ENCODE measurements around the gene ZNF732. TPM values are rescaled to one million over a fixed set of nuclear protein-coding genes. Genes with fewer than 3 reads are reported as not detected.

ZNF732 gene
- total RNA-seq, 1 donor from 2014 or later = 0.23 TPM

GRCh38 chr4:336893-337142, 31.5 kb upstream of the ZNF732 start:
- no peak for DNase-seq
- ATAC-seq = no peak

GRCh38 chr4:336099-336892, 31.0 kb upstream of the ZNF732 start:
- peak overlapping the region; percentile 98 for H3K4me3 ChIP-seq
- H3K27ac ChIP-seq = peak overlapping the region; percentile 94
- H3K4me1 ChIP-seq = peaks cover 11% of the 10 kb centered on the region
- no peak for TF ChIP-seq CTCF (IDR thresholded peaks at IDR 0.05)
- H3K36me3 ChIP-seq = no peaks in the 10 kb centered on the region
- H3K27me3 ChIP-seq = no peaks in the 10 kb centered on the region
- intact Hi-C loops (cut with DNase I) = no loop called here
- DNase-seq (peak; percentile 73), ATAC-seq (peak; percentile 6)
- H3K9me3 ChIP-seq = peaks cover 10% of the 10 kb centered on the region

More at GRCh38 chr4:336893-337142, 31.5 kb upstream of the ZNF732 start:
- intact Hi-C loops (cut with DNase I) = no loop called here
- Histone ChIP-seq H3K9me3 (peaks cover 16% of the 10 kb centered on the region), H3K4me1 (peaks cover 11% of the 10 kb centered on the region), H3K27ac (peak overlapping the region; percentile 94), H3K27me3 (no peaks in the 10 kb centered on the region), H3K36me3 (no peaks in the 10 kb centered on the region), H3K4me3 (peak overlapping the region; percentile 98)
- TF ChIP-seq CTCF (IDR thresholded peaks at IDR 0.05) = no peak

- DNase-seq (no peak), ATAC-seq (no peak)
- H3K27me3 ChIP-seq = no peaks in the 10 kb centered on the region
- no peak overlapping the region for H3K4me3 ChIP-seq
- intact Hi-C loops (cut with DNase I) = no loop called here
- no peaks in the 10 kb centered on the region for H3K36me3 ChIP-seq
- H3K27ac ChIP-seq = no peak overlapping the region
- H3K9me3 ChIP-seq = peaks cover 3% of the 10 kb centered on the region
- H3K4me1 ChIP-seq = peaks cover 11% of the 10 kb centered on the region
- no peak for TF ChIP-seq CTCF (IDR thresholded peaks at IDR 0.05)
These were observed 30.2 kb upstream of the ZNF732 start for GRCh38 chr4:335515-335914.

GRCh38 chr4:328729-329128, 23.5 kb upstream of the ZNF732 start:
- H3K27me3 ChIP-seq = no peaks in the 10 kb centered on the region
- TF ChIP-seq CTCF (IDR thresholded peaks at IDR 0.05) = no peak
- H3K9me3 ChIP-seq = peaks cover 6% of the 10 kb centered on the region
- intact Hi-C loops (cut with DNase I) = no loop called here
- DNase-seq (no peak), ATAC-seq (no peak)
- H3K4me3 ChIP-seq = no peak overlapping the region
- H3K4me1 ChIP-seq = no peaks in the 10 kb centered on the region
- no peaks in the 10 kb centered on the region for H3K36me3 ChIP-seq
- no peak overlapping the region for H3K27ac ChIP-seq

- Histone ChIP-seq H3K4me3 (no peak overlapping the region), H3K27me3 (no peaks in the 10 kb centered on the region), H3K27ac (no peak overlapping the region), H3K9me3 (no peaks in the 10 kb centered on the region), H3K4me1 (no peaks in the 10 kb centered on the region), H3K36me3 (no peaks in the 10 kb centered on the region)
- no peak for TF ChIP-seq CTCF (IDR thresholded peaks at IDR 0.05)
- no peak for DNase-seq
- intact Hi-C loops (cut with DNase I) = no loop called here
- ATAC-seq = no peak
These were observed 9.1 kb upstream of the ZNF732 start for GRCh38 chr4:314296-314903.

Data from upper lobe of right lung (tissue), 1 donor.